ENCODE data around the gene GRN. TPM values are rescaled to one million over a fixed set of nuclear protein-coding genes. Genes with fewer than 3 reads are reported as not detected.

GRN gene
- total and polyA plus RNA-seq, 2 of the 8 experiments (the other 6 are each of a cell fraction or from before 2014, with no cell fraction given) = 108 to 387 TPM

GRCh38 chr17:44384281-44384822 is 39.2 kb downstream of the GRN start (continued):
- no peak for TF ChIP-seq CHD7 (IDR thresholded peaks at IDR 0.05; ENCODE audit: insufficient replicate concordance, low read length)
